ENCODE results near the gene ARID1B. TPM values are rescaled to one million over a fixed set of nuclear protein-coding genes. Genes with fewer than 3 reads are reported as not detected.

ARID1B gene
- total and polyA plus RNA-seq, 7 donors, result 8.1 to 61.1 (median 53.1) TPM

DNA sequence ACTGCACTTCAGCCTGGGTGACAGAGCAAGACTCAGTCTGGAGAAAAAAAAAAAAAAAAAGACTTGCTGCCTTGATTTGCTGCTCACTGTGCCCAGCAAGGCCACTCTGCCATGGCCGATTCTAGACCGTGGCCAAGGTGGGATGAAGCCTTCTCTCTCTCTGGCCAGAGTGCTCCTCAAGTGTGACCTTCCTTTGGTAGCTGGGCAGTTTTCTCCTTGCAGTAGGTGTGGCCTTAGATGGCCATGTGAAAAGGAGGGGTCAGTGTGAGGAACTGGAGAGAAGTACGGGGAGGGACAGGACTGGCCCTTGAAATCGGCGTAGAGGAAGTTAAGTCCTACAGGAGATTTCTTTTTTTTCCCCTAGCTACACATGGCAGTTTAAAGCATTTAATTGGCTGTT, 272.0 kb downstream of the ARID1B start:
- Histone ChIP-seq H3K9me3 (no peaks in the 10 kb centered on the region), H3K4me3 (no peak overlapping the region), H3K4me1 (peaks cover 34% of the 10 kb centered on the region), H3K36me3 (ENCODE audit: insufficient read depth in 1 of 2, low read depth in 1 of 2) (no peaks in the 10 kb centered on the region), H3K27me3 (ENCODE audit: insufficient read depth in 3 of 3, low read length in 2 of 3) (no peaks in the 10 kb centered on the region), H3K27ac (no peak overlapping the region)
- 75 to 89% (median 77%) methylated on average over 5 of the region's 5 CpGs for WGBS, 3 donors
- TF ChIP-seq, protein P1, sequence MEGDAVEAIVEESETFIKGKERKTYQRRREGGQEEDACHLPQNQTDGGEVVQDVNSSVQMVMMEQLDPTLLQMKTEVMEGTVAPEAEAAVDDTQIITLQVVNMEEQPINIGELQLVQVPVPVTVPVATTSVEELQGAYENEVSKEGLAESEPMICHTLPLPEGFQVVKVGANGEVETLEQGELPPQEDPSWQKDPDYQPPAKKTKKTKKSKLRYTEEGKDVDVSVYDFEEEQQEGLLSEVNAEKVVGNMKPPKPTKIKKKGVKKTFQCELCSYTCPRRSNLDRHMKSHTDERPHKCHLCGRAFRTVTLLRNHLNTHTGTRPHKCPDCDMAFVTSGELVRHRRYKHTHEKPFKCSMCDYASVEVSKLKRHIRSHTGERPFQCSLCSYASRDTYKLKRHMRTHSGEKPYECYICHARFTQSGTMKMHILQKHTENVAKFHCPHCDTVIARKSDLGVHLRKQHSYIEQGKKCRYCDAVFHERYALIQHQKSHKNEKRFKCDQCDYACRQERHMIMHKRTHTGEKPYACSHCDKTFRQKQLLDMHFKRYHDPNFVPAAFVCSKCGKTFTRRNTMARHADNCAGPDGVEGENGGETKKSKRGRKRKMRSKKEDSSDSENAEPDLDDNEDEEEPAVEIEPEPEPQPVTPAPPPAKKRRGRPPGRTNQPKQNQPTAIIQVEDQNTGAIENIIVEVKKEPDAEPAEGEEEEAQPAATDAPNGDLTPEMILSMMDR (IDR thresholded peaks at IDR 0.05), result no peak
- DNase-seq (no peak), ATAC-seq (peak in 2 of 4 donors; percentile 28 to 41)
- intact Hi-C loops (cut with DNase I), result loop anchor here in 1 of 2 donors (10.0 kb wide), 1 partner anchor 484 kb away; no protein-coding TSS in a partner anchor

GRCh38 chr6:157050537-157051265, 273.5 kb downstream of the ARID1B start:
- DNase-seq (no peak), ATAC-seq (peak in 2 of 4 donors; percentile 46 to 57)
- TF ChIP-seq, protein P1 (IDR thresholded peaks at IDR 0.05), result no peak
- no peaks in the 10 kb centered on the region for H3K27me3 ChIP-seq (ENCODE audit: insufficient read depth in 3 of 3, low read length in 2 of 3)
- no peak overlapping the region for H3K27ac ChIP-seq
- intact Hi-C loops (cut with DNase I), result no loop called here
- H3K36me3 ChIP-seq (ENCODE audit: insufficient read depth in 1 of 2, low read depth in 1 of 2), result no peaks in the 10 kb centered on the region
- H3K4me3 ChIP-seq, result no peak overlapping the region
- WGBS, 3 donors, result 61 to 74% (median 69%) methylated on average over 8 of the region's 8 CpGs
- no peaks in the 10 kb centered on the region for H3K9me3 ChIP-seq
- peaks cover 34% of the 10 kb centered on the region for H3K4me1 ChIP-seq

GRCh38 chr6:157054531-157054979, 277.4 kb downstream of the ARID1B start:
- TF ChIP-seq, protein P1 (IDR thresholded peaks at IDR 0.05), result no peak
- no peak overlapping the region for H3K4me3 ChIP-seq
- DNase-seq, result no peak
- WGBS, 3 donors, result 92 to 98% (median 95%) methylated on average over 4 of the region's 4 CpGs
- intact Hi-C loops (cut with DNase I), result no loop called here
- no peaks in the 10 kb centered on the region for H3K36me3 ChIP-seq (ENCODE audit: insufficient read depth in 1 of 2, low read depth in 1 of 2)
- no peaks in the 10 kb centered on the region for H3K27me3 ChIP-seq (ENCODE audit: insufficient read depth in 3 of 3, low read length in 2 of 3)
- ATAC-seq, result no peak
- no peak overlapping the region for H3K27ac ChIP-seq
- H3K9me3 ChIP-seq, result peaks cover 6% of the 10 kb centered on the region
- H3K4me1 ChIP-seq, result peaks cover 14% of the 10 kb centered on the region

DNA sequence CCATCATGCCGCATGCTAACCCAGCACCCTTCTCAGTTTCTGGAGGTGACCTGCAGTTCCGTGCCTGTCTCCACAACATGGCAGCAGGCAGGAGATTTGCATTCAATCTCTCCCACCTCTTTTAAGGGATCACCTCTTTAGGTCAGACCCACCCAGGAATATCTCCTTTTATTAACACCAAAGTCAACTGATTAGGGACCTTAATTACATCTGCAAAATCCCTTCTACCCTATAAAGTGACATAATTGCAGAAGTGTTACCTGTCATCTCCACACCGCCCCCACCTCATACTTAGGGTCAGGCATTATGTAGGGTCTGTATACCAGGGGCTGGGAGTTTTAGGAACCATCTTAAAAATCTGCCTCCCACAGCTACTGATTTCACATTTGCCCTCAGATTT, 278.7 kb downstream of the ARID1B start:
- intact Hi-C loops (cut with DNase I), result no loop called here
- no peak overlapping the region for H3K27ac ChIP-seq
- 96 to 97% (median 96%) methylated on average over 3 of the region's 3 CpGs for WGBS, 3 donors
- DNase-seq (no peak), ATAC-seq (no peak)
- H3K4me3 ChIP-seq, result no peak overlapping the region
- no peaks in the 10 kb centered on the region for H3K27me3 ChIP-seq (ENCODE audit: insufficient read depth in 3 of 3, low read length in 2 of 3)
- peaks cover 16% of the 10 kb centered on the region for H3K4me1 ChIP-seq
- peaks cover 6% of the 10 kb centered on the region for H3K9me3 ChIP-seq
- H3K36me3 ChIP-seq (ENCODE audit: insufficient read depth in 1 of 2, low read depth in 1 of 2), result no peaks in the 10 kb centered on the region
- TF ChIP-seq, protein P1 (IDR thresholded peaks at IDR 0.05), result no peak
